ENCODE data around the gene KRTAP10-7.
"Not testable (repeated sequence)": the region's sequence is repeated elsewhere in the genome, so short reads cannot be mapped to it uniquely, and the experiment has no call there.

Gene KRTAP10-7

GRCh38 chr21:44571844-44572782 is 28.3 kb upstream of the KRTAP10-7 start:
- no peak for DNase-seq (ENCODE audit: low read depth in 2 of 2)

GRCh38 chr21:44572959-44573583 is 27.3 kb upstream of the KRTAP10-7 start:
- DNase-seq (ENCODE audit: low read depth in 2 of 2) = no peak

- not testable (repeated sequence) for DNase-seq (ENCODE audit: low read depth in 2 of 2)
Observed at GRCh38 chr21:44573630-44574456, 26.6 kb upstream of the KRTAP10-7 start, which contains the start of gene KRTAP10-4. KRTAP10-4 (plus strand) TSS chr21:44573729; CDS start chr21:44573759, 30 bp downstream.

GRCh38 chr21:44574457-44575306 is 25.7 kb upstream of the KRTAP10-7 start:
- no peak for DNase-seq (ENCODE audit: low read depth in 2 of 2)

- no peak for DNase-seq (ENCODE audit: low read depth in 2 of 2)
Observed at GRCh38 chr21:44575307-44576024, 24.9 kb upstream of the KRTAP10-7 start.

- DNase-seq (ENCODE audit: low read depth in 2 of 2) = no peak
Observed at GRCh38 chr21:44576025-44576420, 24.4 kb upstream of the KRTAP10-7 start.

GRCh38 chr21:44578371-44579055 is 21.9 kb upstream of the KRTAP10-7 start:
- DNase-seq (ENCODE audit: low read depth in 2 of 2) = no peak

GRCh38 chr21:44579056-44579832 is 21.2 kb upstream of the KRTAP10-7 start:
- no peak for DNase-seq (ENCODE audit: low read depth in 2 of 2)

GRCh38 chr21:44579833-44580144 is 20.6 kb upstream of the KRTAP10-7 start:
- no peak for DNase-seq (ENCODE audit: low read depth in 2 of 2)

- not testable (repeated sequence) for DNase-seq (ENCODE audit: low read depth in 2 of 2)
Observed at GRCh38 chr21:44580231-44580821, 20.1 kb upstream of the KRTAP10-7 start, which contains the start of gene KRTAP10-5. KRTAP10-5 (minus strand) TSS chr21:44580604; CDS start chr21:44580578, 26 bp downstream.

- no peak for DNase-seq (ENCODE audit: low read depth in 2 of 2)
Observed at GRCh38 chr21:44581158-44581557, 19.2 kb upstream of the KRTAP10-7 start.

GRCh38 chr21:44582055-44582454 is 18.3 kb upstream of the KRTAP10-7 start:
- DNase-seq (ENCODE audit: low read depth in 2 of 2) = no peak

GRCh38 chr21:44583089-44583799 is 17.2 kb upstream of the KRTAP10-7 start:
- no peak for DNase-seq (ENCODE audit: low read depth in 2 of 2)

- DNase-seq (ENCODE audit: low read depth in 2 of 2) = peak in 1 of 2 donors; percentile 14
Observed at GRCh38 chr21:44583800-44584147, 16.6 kb upstream of the KRTAP10-7 start.

GRCh38 chr21:44585892-44586291 is 14.5 kb upstream of the KRTAP10-7 start:
- DNase-seq (ENCODE audit: low read depth in 2 of 2) = no peak

- no peak for DNase-seq (ENCODE audit: low read depth in 2 of 2)
Observed at GRCh38 chr21:44589094-44589493, 11.3 kb upstream of the KRTAP10-7 start.

- DNase-seq (ENCODE audit: low read depth in 2 of 2) = no peak
Observed at GRCh38 chr21:44589586-44590305, 10.7 kb upstream of the KRTAP10-7 start.

All from stimulated activated CD4-positive, alpha-beta T cell treated with anti-CD3 and anti-CD28 coated beads, Interleukin-4, amount 100 ng/mL, for 48 hours (primary cell).